SW480 (cell line): ENCODE measurements around the gene EHBP1.

Experiments
- DNase-seq: peaks from one replicate; pipeline ENCODE4 v3.0.0-alpha.2; 2016; ENCODE audit warnings: low spot score

The EHBP1 gene

DNA sequence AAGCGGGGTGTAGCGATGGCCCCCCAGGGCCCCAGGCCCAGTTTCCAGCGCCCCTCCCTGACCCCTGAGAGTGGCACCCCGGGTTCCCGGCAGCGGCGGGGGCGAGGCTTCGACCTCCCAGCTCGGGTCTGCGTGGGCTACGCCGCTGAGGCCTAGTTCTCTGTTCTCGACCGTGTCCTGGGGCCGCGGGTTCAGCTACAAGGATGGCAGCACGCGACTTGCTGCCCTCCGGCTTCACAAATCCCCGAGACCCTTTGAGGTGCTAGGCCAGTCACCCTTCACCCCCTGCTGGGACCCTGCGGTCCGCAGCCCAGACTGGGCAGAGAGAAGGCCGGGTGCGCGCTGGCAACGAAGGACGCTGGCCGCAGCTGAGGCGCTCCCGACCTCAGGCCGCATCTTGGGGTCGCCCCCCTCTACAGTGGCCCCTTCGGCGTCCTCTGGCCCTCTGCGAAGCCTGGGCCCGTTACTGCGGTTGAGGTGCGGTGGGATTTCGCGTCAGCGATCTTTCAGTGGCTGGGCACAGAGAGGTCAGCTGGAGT lies 346.4 kb downstream of the EHBP1 start:
- no peak for DNase-seq

DNA sequence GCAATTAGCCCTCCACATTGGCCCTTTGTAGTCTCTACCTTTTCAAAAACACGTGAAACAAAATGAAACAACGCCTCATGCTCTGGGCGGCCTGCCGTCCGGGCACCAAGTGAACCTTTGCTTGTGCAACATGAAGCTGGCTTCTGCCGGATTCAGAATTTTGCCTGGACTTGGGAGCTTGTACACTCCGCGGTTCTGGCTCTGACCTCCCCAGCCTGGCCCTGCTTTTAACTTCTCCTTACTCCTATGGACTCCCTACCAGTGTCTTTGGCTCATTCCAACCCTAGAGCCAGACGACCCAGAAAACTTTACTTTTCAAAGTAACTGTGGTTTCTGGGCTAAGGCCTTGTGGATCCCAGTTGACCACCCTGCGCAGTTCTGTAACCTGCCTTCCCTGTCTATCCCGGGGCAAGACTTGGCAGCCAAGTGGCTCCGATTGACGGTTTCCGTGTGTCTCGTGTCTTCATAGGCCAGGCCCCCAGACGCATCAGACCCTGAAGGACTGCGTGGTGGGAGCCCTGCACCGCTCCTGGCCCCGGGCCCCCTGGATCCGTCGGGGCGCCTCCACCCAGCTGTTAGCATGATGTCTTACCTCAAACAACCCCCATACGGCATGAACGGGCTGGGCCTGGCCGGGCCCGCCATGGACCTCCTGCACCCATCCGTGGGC lies 347.0 kb downstream of the EHBP1 start:
- no peak for DNase-seq

DNA sequence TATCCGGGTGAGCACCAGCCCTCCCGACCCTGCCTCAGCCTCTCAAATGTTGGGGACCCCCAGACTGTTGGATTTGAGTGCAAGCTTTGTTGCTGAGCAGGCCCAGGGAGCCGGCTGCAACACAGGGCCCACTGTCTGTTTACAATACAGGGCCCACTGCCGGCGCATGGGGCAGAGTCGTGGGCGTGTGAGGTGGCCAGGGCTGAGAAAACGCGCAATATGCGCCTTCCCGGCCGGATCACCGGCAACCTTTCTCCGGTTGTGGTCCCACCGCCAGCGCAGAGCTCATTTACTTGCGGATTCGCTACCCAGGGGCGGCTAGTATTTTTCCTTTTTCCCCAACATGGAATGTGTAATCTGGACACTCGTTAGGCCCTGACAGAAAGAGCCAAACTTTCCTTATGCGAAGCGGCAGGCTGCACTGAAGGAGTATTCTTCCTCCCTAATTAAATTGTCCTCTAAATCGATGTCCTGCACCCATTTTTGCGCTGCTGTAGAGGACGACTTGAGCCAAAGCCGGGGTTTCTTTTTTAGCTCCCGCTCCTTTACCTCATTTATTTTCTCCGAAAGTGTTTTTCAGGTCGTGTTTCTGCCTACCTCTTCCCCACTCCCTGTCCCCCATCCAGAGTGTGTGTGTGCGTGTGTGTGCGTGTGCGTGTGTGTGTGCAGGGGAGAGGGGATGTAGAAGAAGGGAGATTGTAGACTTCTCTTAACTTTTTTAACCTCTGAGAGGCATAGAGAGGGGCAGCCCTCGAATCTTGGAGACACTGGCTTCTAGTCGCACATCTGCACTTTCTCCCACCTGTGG lies 347.8 kb downstream of the EHBP1 start:
- no peak for DNase-seq

DNA sequence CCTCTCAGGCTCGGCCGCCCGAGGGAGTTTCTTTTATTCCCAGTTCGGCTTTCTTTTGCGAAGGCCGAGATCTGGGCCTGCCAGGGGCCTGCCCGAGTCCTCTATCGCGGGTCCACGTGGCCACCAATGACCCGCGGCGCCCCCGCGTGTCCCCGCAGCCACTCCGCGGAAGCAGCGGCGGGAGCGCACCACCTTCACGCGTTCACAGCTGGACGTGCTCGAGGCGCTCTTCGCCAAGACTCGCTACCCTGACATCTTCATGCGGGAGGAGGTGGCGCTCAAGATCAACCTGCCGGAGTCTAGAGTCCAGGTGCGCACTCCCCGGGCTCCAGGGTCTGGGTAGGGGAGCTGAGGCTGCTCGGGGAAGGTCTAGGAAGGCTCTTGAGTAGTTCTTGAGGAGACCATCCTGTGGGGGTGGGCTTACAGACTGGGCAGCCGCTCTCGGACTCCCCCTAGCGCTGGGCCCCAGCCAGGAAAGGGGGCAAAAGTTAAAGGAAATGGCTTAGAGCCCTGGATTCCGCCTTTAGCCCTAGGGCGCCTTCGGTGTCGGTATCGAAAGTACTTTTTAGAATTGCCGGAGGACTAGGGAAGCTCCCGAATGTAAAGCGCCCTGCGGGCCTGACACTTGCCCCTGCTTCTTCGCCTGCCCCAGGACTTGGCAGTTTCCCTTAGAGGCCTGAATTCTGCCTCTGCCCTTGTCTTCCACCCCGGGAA lies 348.5 kb downstream of the EHBP1 start:
- no peak for DNase-seq

DNA sequence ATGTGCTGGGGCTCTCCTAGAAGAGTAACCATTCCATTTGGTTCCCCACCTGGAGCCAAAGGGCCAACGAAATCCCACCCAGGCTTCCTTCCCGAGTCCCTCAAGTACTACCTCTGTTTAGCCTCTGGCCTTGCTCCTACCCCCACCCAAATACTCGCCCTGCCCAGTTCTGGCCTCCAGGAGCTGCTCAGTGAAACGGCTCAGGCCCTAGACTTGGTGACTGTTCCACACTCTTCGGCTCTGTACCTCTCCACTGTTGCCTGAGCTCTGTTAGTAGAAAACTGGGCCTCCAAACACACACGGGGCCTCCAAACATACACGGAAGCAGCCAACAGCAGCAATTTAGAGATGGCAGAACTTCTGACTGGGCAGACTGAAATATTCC lies 349.3 kb downstream of the EHBP1 start:
- DNase-seq = no peak

DNA sequence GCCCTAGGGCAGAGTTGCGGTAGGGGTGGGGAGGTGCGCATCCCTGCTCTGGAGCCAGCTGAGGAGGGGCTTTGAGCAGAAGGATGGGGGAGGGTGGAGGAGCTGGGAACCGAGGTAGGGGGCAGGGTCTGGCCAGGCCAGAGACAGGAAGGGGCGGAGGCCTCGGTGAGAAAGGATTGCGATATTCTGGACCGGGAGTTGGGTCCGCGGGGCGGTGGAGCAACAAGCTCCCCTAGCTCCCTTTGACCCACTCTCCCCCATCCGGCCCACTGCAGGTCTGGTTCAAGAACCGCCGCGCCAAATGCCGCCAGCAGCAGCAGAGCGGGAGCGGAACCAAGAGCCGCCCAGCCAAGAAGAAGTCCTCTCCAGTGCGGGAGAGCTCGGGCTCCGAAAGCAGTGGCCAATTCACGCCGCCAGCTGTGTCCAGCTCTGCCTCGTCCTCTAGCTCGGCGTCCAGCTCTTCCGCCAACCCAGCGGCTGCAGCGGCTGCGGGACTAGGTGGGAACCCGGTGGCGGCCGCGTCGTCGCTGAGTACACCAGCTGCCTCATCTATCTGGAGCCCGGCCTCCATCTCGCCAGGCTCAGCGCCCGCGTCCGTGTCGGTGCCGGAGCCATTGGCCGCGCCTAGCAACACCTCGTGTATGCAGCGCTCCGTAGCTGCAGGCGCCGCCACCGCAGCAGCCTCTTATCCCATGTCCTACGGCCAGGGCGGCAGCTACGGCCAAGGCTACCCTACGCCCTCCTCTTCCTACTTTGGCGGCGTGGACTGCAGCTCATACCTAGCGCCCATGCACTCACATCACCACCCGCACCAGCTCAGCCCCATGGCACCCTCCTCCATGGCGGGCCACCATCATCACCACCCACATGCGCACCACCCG lies 350.0 kb downstream of the EHBP1 start:
- DNase-seq = no peak

DNA sequence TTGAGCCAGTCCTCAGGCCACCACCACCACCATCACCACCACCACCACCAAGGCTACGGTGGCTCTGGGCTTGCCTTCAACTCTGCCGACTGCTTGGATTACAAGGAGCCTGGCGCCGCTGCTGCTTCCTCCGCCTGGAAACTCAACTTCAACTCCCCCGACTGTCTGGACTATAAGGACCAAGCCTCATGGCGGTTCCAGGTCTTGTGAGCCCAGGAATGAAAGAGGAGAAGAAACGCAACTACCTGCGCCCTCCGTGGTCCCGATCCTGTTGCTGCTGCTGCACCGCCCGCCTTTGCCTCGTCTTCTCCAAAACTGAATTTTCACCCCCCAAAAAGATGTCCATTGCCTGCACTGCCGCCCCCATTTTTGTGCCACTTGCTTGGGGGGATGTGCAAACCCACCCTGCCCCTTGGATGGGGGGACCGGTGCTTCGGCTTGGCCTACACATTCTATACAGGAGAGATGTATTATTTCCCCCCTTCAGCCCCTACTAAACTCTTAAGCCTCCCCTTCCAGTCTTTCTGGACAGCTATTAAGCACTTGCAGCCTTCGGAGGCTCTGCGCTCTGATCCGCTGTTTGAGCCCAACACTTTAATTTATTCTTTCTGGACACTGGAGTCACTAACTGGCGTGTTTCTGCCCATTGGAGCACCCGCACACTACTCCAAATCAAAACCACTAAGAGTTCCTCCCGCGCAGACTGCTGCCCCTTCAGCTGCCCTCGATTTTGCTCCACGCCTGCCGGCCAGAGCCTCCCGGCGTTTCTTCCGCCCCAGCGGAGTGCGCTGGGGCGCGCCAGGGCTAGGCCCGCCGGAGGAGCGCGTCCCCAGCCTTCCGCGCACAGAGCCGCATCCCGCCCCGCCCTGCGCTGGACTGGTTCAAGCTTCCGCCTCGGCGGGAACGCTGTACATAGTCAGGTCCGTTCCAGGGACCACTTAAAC lies 350.9 kb downstream of the EHBP1 start:
- no peak for DNase-seq

DNA sequence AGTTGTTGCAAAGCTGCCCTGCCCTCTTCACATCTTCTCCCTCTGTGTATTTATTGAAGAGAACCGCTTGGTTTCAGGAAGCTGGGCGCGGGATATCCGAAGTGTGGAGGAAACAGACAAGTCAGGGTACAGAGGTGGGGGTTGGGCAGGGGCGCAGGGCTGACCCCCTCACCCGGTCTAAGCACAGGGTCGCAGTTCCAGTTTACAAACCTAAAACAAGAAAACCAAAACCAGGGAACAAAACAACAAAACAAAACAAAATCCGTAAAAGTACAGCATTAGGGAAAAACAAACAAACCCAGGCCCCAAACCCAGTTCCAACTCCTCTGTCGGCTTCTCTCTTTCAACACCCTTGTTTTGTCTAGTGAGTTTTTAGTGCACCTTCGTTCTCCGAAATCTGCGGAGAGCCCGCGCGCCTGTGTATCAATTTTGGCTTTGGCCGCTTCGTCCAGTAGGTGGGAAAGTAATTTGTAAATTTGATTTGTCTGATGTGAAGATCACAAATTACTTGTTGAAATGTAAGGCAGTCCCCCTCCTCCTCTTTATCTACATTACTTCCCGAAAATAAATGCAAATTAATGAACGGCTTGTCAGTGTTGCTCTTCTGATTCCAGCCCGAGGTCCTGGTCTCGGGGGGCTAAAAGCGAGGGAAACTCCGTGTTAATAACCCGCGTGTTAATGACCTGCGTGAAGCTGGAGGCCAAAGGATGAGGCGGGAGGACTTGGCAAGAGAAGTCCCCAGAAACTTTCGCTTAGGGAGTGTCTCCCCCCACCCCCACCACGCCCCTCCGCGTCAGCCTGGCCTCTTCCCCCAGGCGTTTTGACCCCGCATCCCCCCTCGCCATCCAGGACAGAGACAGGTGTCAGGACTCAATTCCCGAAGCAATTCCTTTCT lies 352.0 kb downstream of the EHBP1 start:
- no peak for DNase-seq

DNA sequence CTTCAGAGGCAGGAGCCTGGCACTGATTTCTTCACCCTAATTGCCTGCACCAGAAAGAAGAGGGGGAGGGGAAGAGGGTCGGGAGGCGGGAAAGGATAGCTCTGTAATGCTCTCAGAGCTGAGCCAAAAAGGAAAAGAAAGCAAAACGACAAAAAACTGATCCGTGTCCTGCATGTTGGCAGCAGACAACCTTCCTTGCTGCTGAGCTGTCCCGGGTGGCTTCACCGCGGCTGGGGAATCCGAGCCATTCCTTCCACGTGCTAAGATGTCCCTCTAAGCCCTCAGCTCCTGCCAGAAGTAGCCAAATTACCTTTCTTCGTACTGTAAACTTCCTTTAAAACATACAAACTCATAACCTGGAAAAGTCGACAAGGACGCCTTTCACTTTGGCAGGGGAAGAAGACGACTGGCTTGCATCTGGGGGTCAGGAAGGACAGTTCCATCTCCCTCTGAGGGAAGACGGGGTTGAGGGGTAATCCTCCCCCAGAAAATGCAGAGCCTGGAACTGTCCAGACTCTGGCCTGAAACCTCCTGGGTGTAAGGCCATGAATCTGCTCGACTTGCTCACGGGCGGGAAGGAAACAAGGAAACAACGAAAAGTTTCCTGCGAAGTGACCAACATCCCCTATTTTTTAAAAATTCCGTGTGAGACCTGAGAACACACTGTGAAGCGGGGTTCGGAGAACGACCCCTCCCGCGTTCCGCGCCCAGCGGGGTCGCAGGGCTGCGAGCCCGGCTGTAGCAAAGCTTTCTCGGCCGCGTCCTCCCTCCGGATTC lies 352.8 kb downstream of the EHBP1 start:
- no peak for DNase-seq

DNA sequence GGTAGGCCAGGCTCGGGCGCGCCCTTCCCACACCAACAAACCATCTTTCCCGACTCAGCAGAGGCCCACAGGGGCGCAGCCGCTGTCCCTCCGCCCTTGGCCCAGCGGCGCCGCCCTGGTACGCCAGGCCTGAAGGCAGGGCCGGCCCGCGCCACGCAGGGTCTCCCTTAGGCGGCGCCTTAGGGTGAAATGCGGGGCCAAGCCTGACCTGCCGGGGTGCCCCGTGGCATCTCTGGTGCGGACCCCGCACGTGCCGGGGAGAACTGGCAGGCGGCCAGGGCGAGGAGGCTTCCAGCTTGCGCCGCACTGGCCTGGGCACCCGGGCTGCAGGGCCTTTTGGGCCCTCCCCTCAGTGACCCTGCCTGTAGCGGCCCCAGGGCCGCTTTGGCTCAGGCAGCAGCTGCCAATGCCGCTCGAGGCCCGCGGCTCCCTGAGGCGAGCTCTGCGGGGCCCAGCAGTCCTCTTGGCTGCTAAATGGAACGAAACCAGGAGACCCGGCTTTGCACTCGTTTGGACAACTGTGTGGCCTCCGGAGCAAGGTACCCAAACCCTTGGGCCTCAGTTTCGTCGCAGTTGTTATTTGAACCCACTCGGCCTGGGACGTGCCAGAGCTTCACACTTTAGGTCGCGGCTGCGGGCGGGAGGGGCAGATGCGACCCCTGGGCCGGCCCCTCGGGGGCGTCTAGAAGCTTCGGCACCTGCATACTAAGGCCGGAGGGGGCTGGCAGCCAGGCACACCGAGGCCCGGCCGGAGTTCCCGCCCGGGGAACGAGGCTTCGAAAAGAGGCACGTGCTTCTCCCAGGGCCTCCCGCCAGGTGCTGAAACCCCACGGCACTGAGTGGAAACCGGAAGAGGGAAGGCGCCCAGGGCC lies 353.6 kb downstream of the EHBP1 start:
- no peak for DNase-seq

DNA sequence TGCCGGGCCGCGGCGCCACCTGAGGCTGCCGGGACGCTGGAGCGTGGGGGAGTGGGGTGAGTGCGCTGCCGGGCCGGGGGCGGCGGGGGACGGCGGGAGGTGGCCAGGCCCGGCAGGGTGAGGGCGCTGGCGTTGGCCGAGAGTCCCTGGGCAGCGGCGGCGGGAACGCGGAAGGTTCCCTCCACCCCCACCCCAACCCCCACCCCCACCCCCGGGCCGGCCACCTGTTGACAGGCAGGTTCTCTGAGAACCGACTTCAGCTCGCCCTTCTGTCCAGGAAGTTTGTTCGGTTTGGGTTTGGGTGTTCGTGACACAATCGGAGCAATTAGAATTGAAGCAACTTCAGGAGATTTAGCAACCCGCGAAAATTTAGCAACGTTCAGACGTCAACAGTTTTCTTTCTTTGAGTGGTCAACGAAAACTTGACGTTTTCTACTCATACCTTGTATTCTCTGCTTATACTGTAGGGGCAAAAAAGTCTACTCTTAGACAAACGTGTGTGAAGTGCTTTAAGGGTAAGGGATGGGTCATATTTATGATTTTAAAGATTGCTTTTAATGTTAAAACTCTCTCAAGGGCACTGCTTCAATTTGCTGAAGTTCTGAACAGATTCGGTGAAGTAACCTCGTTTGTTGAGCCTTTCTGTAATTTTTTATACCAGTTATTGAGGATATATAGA lies 354.4 kb downstream of the EHBP1 start:
- no peak for DNase-seq

DNA sequence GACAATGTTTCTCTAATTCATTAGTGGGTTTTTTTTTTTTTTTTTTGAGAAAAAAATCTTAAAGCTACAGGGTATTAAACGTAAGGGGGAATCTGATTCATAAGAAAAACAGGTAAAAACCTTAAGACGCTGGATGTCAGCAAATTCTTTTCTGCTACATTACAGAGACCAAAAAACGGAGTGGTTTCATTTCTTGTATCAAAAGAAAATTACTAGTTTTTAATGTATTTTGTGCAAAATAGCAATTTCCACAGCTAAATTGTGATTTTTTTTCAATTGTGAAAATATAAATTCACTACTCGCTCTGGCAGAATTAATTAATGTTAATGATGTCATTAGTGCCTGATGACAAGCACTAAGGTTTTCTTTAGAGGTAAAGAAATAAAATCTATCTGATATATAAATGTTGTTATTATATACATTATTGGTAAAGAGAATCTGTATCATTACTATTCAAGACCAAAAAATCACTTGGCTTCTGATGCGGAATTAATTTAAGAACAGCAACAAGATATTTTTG lies 355.0 kb downstream of the EHBP1 start:
- no peak for DNase-seq

DNA sequence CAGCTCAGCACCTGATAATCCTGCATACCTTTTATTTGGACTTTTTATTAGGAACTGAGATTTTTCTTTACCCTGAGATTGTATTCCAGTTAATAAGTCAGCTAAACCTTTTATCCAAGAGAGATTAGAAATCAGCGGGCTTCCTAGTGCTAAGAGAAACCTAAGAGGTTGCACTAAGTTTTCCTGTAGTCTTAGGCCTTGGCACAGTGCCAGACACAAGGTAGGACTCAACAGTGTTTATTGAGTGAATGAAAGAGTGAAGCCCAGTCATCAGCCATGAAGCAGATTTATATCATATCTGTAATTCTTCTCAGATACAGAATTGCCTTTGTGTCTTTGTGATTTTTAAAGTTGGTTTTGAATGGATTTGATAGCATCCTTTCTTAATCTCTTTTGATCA lies 358.7 kb downstream of the EHBP1 start:
- no peak for DNase-seq

DNA sequence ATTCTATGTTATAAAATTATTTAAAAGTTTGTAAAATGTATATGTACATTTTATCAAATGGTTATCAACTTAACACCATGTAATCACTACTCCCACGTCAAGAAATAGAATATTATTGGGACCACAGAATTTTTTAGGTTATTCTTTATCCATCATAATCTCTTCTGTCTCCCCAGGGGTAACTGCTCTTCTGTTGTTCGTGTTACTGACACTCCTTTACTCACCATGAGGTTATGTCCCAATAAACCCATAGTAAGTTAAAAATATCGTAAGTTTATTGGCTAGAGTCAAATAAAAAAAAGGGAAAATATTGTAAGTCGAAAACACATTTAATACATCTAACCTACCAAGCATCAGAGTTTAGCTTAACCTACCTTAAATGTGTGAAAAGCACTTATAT lies 359.1 kb downstream of the EHBP1 start:
- no peak for DNase-seq

DNA sequence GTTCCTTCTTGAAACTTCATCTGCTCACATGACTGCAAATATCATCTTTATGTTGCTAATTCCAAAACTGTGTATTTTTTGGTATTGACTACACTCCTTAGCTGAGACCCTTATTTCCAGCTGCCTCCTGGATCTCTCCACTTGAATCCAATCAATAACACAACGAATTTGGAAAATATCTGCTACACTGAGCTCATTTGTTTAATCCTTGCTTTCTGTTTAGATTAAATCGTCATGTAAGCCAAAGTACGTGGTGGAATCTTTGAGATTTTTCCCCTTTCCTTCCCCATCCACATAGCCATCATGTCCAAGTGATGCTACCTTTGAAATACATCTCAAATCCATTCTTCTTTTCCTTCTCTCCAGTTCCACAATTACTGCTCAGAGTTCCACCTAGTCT lies 360.8 kb downstream of the EHBP1 start:
- DNase-seq = no peak

DNA sequence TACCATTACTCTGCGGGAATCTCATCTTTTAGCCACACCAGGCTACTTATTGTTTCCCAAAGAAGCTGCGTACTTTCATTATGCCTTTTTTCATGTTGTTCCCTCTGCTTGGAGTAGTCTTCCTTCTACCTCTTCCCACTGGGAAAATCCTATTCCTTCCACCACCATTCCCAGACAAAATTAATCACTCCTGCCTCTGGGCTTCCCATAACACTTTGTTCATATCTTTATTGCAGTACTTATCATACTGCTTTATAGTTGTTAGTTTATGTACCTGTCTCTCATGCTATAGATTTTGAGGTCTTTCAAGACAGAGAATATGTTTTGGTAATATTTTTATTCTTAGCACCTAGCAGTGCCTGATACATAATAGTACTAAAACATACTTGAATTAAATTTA lies 361.3 kb downstream of the EHBP1 start:
- DNase-seq = no peak

DNA sequence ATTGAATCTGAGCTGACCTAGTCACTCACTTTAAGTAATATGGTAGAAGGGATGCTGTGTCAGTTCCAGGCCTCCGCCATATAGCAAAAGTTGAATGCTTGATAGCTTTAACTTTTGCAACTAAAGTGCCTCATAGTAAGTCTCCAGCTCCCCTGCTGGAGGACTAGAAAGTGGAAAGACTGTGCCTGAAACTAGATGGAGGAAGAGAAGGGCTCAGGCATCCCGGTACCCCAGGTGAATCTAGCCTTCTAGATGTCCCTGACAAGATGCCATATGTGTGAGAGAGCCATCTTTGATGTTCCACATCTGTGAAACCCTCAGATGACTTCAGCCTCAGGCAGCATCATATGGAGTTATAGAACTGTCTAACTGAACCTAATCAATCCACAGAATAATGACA lies 366.2 kb downstream of the EHBP1 start:
- DNase-seq = no peak
